WTC11 (cell line): ENCODE results near the gene ERVMER34-1.

Experiments
- ETV6 ChIP-seq: sonication (generic); formaldehyde crosslinking; IDR thresholded peaks from 2 replicates; pipeline ENCODE4 v1.8.1; 2022; ENCODE audit warnings: mild to moderate bottlenecking, missing genetic modification reagents
- RELA ChIP-seq: sonication (generic); formaldehyde crosslinking; IDR thresholded peaks from 2 replicates; pipeline ENCODE4 v1.8.1; 2022; ENCODE audit warnings: missing genetic modification reagents, mild to moderate bottlenecking, borderline replicate concordance
- SP1 ChIP-seq: sonication (generic); formaldehyde crosslinking; conservative IDR thresholded peaks from 2 replicates; pipeline ENCODE4 v1.8.1; 2022; ENCODE audit warnings: missing genetic modification reagents
- ZNF423 ChIP-seq: fragments of 250-450 bp; sonication (Bioruptor Pico); IDR thresholded peaks from 2 replicates; pipeline ENCODE4 v2.1.2; 2022; ENCODE audit warnings: mild to moderate bottlenecking, moderate library complexity
- TF ChIP-seq, protein P1 (sequence below): fragments of 200-600 bp; IDR thresholded peaks from 2 replicates; pipeline ENCODE4 v1.8.0; 2022; ENCODE audit warnings: antibody characterized with exemption
- TF ChIP-seq, protein P2 (sequence below): sonication (generic); formaldehyde crosslinking; IDR thresholded peaks from 2 replicates; pipeline ENCODE4 v1.8.0; 2023; ENCODE audit warnings: mild to moderate bottlenecking, missing genetic modification reagents
- TF ChIP-seq, protein P3 (sequence below): sonication (generic); formaldehyde crosslinking; IDR thresholded peaks from 2 replicates; pipeline ENCODE4 v1.8.0; 2022; ENCODE audit warnings: mild to moderate bottlenecking, missing genetic modification reagents
- TF ChIP-seq, protein P4 (sequence below): sonication (generic); formaldehyde crosslinking; IDR thresholded peaks from 2 replicates; pipeline ENCODE4 v1.8.1; 2022; ENCODE audit warnings: low read depth, mild to moderate bottlenecking, moderate library complexity, missing genetic modification reagents, borderline replicate concordance
- TF ChIP-seq, protein P5 (sequence below): sonication (generic); formaldehyde crosslinking; IDR thresholded peaks from 2 replicates; pipeline ENCODE4 v1.8.1; 2023; ENCODE audit warnings: mild to moderate bottlenecking, missing genetic modification reagents, moderate library complexity
- TF ChIP-seq, protein P6 (sequence below): sonication (generic); formaldehyde crosslinking; IDR thresholded peaks from 2 replicates; pipeline ENCODE4 v1.8.1; 2023; ENCODE audit warnings: mild to moderate bottlenecking, missing genetic modification reagents, borderline replicate concordance

DNA sequence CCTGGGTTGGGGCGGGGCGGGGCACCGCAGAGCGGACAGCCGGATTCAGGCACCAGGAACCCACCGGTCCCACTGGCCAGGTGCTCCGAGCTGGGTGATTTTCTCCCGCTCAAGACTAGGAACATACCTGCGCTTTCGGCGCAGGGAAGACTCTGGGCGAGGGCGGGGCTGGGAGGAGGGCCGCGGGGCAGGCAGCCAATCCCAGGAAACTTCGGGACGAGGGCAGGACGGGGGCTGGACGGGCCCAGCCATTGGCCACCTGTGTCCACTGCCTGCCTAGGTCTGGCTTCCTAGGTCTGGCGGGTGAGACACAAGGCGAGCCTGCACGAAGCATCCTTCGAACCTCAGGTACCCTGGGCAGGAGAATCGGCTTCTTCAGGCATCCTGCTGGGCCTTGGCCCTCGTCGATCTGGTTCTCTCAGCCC is 274 bp upstream of the ERVMER34-1 start:
- TF ChIP-seq, protein P1, sequence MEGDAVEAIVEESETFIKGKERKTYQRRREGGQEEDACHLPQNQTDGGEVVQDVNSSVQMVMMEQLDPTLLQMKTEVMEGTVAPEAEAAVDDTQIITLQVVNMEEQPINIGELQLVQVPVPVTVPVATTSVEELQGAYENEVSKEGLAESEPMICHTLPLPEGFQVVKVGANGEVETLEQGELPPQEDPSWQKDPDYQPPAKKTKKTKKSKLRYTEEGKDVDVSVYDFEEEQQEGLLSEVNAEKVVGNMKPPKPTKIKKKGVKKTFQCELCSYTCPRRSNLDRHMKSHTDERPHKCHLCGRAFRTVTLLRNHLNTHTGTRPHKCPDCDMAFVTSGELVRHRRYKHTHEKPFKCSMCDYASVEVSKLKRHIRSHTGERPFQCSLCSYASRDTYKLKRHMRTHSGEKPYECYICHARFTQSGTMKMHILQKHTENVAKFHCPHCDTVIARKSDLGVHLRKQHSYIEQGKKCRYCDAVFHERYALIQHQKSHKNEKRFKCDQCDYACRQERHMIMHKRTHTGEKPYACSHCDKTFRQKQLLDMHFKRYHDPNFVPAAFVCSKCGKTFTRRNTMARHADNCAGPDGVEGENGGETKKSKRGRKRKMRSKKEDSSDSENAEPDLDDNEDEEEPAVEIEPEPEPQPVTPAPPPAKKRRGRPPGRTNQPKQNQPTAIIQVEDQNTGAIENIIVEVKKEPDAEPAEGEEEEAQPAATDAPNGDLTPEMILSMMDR: no peak
- TF ChIP-seq, protein P2, sequence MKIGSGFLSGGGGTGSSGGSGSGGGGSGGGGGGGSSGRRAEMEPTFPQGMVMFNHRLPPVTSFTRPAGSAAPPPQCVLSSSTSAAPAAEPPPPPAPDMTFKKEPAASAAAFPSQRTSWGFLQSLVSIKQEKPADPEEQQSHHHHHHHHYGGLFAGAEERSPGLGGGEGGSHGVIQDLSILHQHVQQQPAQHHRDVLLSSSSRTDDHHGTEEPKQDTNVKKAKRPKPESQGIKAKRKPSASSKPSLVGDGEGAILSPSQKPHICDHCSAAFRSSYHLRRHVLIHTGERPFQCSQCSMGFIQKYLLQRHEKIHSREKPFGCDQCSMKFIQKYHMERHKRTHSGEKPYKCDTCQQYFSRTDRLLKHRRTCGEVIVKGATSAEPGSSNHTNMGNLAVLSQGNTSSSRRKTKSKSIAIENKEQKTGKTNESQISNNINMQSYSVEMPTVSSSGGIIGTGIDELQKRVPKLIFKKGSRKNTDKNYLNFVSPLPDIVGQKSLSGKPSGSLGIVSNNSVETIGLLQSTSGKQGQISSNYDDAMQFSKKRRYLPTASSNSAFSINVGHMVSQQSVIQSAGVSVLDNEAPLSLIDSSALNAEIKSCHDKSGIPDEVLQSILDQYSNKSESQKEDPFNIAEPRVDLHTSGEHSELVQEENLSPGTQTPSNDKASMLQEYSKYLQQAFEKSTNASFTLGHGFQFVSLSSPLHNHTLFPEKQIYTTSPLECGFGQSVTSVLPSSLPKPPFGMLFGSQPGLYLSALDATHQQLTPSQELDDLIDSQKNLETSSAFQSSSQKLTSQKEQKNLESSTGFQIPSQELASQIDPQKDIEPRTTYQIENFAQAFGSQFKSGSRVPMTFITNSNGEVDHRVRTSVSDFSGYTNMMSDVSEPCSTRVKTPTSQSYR (CRISPR knock-in tag): peak; percentile 66; the same call in 1 of the 2 replicates
- TF ChIP-seq, protein P3, sequence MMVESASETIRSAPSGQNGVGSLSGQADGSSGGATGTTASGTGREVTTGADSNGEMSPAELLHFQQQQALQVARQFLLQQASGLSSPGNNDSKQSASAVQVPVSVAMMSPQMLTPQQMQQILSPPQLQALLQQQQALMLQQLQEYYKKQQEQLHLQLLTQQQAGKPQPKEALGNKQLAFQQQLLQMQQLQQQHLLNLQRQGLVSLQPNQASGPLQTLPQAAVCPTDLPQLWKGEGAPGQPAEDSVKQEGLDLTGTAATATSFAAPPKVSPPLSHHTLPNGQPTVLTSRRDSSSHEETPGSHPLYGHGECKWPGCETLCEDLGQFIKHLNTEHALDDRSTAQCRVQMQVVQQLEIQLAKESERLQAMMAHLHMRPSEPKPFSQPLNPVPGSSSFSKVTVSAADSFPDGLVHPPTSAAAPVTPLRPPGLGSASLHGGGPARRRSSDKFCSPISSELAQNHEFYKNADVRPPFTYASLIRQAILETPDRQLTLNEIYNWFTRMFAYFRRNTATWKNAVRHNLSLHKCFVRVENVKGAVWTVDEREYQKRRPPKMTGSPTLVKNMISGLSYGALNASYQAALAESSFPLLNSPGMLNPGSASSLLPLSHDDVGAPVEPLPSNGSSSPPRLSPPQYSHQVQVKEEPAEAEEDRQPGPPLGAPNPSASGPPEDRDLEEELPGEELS (CRISPR knock-in tag): peak; percentile 97
- peak; percentile 92 for TF ChIP-seq ETV6 (CRISPR knock-in tag)
- TF ChIP-seq, protein P4, sequence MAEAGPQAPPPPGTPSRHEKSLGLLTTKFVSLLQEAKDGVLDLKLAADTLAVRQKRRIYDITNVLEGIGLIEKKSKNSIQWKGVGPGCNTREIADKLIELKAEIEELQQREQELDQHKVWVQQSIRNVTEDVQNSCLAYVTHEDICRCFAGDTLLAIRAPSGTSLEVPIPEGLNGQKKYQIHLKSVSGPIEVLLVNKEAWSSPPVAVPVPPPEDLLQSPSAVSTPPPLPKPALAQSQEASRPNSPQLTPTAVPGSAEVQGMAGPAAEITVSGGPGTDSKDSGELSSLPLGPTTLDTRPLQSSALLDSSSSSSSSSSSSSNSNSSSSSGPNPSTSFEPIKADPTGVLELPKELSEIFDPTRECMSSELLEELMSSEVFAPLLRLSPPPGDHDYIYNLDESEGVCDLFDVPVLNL (CRISPR knock-in tag): no peak; the same call in 1 of the 2 replicates
- TF ChIP-seq, protein P5, sequence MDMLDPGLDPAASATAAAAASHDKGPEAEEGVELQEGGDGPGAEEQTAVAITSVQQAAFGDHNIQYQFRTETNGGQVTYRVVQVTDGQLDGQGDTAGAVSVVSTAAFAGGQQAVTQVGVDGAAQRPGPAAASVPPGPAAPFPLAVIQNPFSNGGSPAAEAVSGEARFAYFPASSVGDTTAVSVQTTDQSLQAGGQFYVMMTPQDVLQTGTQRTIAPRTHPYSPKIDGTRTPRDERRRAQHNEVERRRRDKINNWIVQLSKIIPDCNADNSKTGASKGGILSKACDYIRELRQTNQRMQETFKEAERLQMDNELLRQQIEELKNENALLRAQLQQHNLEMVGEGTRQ (CRISPR knock-in tag): no peak
- TF ChIP-seq SP1 (CRISPR knock-in tag): peak; percentile 84
- TF ChIP-seq, protein P6, sequence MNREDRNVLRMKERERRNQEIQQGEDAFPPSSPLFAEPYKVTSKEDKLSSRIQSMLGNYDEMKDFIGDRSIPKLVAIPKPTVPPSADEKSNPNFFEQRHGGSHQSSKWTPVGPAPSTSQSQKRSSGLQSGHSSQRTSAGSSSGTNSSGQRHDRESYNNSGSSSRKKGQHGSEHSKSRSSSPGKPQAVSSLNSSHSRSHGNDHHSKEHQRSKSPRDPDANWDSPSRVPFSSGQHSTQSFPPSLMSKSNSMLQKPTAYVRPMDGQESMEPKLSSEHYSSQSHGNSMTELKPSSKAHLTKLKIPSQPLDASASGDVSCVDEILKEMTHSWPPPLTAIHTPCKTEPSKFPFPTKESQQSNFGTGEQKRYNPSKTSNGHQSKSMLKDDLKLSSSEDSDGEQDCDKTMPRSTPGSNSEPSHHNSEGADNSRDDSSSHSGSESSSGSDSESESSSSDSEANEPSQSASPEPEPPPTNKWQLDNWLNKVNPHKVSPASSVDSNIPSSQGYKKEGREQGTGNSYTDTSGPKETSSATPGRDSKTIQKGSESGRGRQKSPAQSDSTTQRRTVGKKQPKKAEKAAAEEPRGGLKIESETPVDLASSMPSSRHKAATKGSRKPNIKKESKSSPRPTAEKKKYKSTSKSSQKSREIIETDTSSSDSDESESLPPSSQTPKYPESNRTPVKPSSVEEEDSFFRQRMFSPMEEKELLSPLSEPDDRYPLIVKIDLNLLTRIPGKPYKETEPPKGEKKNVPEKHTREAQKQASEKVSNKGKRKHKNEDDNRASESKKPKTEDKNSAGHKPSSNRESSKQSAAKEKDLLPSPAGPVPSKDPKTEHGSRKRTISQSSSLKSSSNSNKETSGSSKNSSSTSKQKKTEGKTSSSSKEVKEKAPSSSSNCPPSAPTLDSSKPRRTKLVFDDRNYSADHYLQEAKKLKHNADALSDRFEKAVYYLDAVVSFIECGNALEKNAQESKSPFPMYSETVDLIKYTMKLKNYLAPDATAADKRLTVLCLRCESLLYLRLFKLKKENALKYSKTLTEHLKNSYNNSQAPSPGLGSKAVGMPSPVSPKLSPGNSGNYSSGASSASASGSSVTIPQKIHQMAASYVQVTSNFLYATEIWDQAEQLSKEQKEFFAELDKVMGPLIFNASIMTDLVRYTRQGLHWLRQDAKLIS: 0 out of 2 replicates have a peak, but pooled peaks have one; percentile 62
- TF ChIP-seq ZNF423 (CRISPR knock-in tag): no peak
- peak; percentile 88 for TF ChIP-seq RELA
